ENCODE results near the gene GCK. TPM values are rescaled to one million over a fixed set of nuclear protein-coding genes. Genes with fewer than 3 reads are reported as not detected.

Gene GCK
- total and polyA plus RNA-seq, 12 donors = 0.09 to 2.1 (median 0.50) TPM; not detected in 3

DNA sequence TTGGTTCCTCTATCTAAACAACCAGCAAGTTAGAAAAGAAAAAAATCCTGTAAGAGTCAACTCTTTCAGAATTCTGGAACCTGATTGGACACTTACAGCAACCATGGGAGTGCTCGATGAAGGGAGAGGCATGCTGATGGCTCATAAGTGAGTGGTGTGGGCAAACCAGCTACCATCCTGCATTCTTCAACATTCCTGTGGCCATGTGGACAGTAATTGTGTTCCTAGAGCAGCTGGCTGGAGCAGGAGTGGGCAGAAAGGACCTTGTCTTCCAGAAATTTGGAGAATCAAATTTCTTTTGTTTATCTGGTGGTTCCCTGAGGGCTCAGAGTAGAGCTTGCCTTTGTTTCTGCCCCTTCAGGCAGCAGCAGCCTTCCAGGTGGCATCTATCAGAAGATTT is 25.6 kb downstream of the GCK start:
- H3K36me3 ChIP-seq (replicated peaks in 1 of 2) = no peaks in the 10 kb centered on the region
- 40 to 88% (median 57%) methylated on average over 1 of the region's 1 CpG for WGBS, 4 donors
- no peak overlapping the region for H3K4me3 ChIP-seq
- no peak for DNase-seq
- no peak overlapping the region for H3K27ac ChIP-seq
- H3K4me1 ChIP-seq (replicated peaks in 1 of 2) = no peaks in the 10 kb centered on the region
- TF ChIP-seq POLR2A (IDR thresholded peaks at IDR 0.05) = no peak
- TF ChIP-seq, protein P1, sequence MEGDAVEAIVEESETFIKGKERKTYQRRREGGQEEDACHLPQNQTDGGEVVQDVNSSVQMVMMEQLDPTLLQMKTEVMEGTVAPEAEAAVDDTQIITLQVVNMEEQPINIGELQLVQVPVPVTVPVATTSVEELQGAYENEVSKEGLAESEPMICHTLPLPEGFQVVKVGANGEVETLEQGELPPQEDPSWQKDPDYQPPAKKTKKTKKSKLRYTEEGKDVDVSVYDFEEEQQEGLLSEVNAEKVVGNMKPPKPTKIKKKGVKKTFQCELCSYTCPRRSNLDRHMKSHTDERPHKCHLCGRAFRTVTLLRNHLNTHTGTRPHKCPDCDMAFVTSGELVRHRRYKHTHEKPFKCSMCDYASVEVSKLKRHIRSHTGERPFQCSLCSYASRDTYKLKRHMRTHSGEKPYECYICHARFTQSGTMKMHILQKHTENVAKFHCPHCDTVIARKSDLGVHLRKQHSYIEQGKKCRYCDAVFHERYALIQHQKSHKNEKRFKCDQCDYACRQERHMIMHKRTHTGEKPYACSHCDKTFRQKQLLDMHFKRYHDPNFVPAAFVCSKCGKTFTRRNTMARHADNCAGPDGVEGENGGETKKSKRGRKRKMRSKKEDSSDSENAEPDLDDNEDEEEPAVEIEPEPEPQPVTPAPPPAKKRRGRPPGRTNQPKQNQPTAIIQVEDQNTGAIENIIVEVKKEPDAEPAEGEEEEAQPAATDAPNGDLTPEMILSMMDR (IDR thresholded peaks at IDR 0.05) = no peak
- no peaks in the 10 kb centered on the region for H3K9me3 ChIP-seq (replicated peaks in 1 of 3)
- no peaks in the 10 kb centered on the region for H3K27me3 ChIP-seq
- intact Hi-C loops (cut with DNase I) = no loop called here

DNA sequence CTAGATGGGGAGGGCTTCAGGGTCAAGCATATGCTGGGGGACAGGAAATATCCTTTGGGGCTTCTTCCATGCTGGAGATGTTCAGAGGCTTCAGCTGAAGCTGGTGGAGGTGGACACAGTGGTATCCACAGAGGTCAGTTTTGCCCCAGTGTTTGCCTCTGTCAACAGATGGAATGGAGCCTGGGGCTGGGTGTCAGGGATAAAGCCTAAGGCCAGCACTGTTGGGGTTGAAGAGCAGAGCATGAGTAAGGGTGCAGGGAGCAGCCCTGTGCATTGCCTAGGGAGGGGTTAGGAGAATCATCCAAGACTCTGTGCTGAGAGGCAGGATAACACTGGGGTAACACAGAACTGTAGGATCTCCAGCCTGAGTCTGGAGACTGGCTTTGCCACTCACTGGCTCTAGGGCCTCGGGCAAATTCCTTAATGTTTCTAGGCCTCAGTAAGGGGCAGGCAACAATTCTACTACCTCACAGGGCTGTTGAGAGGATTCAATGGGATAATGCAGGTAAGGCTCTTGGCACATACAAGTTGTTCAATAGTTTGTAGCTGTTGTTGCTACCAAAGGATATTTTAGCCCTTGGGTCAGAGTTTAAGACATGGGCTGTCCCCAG is 26.3 kb downstream of the GCK start:
- 44 to 86% (median 59%) methylated on average over 1 of the region's 1 CpG for WGBS, 4 donors

DNA sequence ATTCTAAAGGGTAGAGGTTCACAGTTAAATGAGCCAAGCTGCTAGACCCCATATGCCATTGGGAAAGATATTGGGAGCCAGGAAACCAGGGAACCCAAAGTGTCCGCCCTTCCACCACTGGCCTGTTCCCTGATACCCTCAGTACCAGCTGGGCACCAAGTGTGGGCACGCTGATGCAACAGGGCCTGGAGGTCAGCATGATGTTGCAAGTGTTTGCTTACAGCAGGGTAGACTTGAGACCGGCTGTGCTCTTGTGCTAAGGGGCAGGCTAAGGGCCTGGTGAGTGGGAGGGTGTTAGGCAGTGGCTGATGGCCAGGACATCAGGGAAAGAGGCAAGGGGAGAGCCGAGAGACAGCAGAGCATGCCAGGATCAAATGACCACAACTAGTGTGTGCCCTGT is 27.1 kb downstream of the GCK start:
- Histone ChIP-seq H3K9me3 (replicated peaks in 1 of 3) (no peaks in the 10 kb centered on the region), H3K27ac (no peak overlapping the region), H3K4me3 (no peak overlapping the region), H3K36me3 (replicated peaks in 1 of 2) (no peaks in the 10 kb centered on the region), H3K27me3 (no peaks in the 10 kb centered on the region), H3K4me1 (replicated peaks in 1 of 2) (no peaks in the 10 kb centered on the region)
- no peak for TF ChIP-seq POLR2A (IDR thresholded peaks at IDR 0.05)
- TF ChIP-seq, protein P1 (IDR thresholded peaks at IDR 0.05) = no peak
- intact Hi-C loops (cut with DNase I) = no loop called here
- 85 to 92% (median 86%) methylated on average over 4 of the region's 4 CpGs for WGBS, 4 donors
- DNase-seq = no peak

More for the DNA sequence above, 26.3 kb downstream of the GCK start:
- H3K9me3 ChIP-seq (replicated peaks in 1 of 3) = no peaks in the 10 kb centered on the region
- TF ChIP-seq, protein P1 (IDR thresholded peaks at IDR 0.05) = no peak
- no peak for TF ChIP-seq POLR2A (IDR thresholded peaks at IDR 0.05)
- DNase-seq = no peak
- H3K4me3 ChIP-seq = no peak overlapping the region
- no peak overlapping the region for H3K27ac ChIP-seq
- H3K27me3 ChIP-seq = no peaks in the 10 kb centered on the region
- H3K36me3 ChIP-seq (replicated peaks in 1 of 2) = no peaks in the 10 kb centered on the region
- intact Hi-C loops (cut with DNase I) = no loop called here
- H3K4me1 ChIP-seq (replicated peaks in 1 of 2) = no peaks in the 10 kb centered on the region

DNA sequence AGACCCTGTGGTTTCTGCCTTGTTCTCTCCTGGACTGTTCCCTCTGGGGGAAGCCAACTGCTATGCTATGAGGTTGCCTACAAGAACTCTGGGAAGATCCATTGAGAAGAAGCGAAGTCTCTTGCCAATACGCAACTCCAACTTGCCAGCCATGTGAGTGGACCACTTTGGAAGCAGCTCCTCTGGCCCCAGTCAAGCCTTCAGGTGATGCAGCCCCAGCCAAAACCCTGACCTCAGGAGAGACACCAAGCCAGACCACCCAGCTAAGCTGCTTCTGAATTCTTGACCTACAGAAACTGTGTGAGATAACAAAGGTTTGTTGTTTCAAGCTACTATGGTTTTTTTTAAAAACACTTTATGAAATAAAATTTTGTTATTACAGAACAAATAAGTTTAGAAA is 27.9 kb downstream of the GCK start:
- WGBS, 4 donors = 92 to 100% (median 97%) methylated on average over 2 of the region's 2 CpGs
- TF ChIP-seq, protein P1 (IDR thresholded peaks at IDR 0.05) = no peak
- TF ChIP-seq POLR2A (IDR thresholded peaks at IDR 0.05) = no peak
- intact Hi-C loops (cut with DNase I) = no loop called here

More for the DNA sequence above, 27.9 kb downstream of the GCK start:
- H3K4me3 ChIP-seq = no peak overlapping the region
- H3K9me3 ChIP-seq (replicated peaks in 1 of 3) = no peaks in the 10 kb centered on the region
- H3K27ac ChIP-seq = no peak overlapping the region
- no peak for DNase-seq
- H3K36me3 ChIP-seq (replicated peaks in 1 of 2) = no peaks in the 10 kb centered on the region
- no peaks in the 10 kb centered on the region for H3K27me3 ChIP-seq
- H3K4me1 ChIP-seq (replicated peaks in 1 of 2) = no peaks in the 10 kb centered on the region

Measured in adrenal gland (tissue), 12 donors.